Activated T-cell treated with anti-CD3 and anti-CD28 coated beads for 48 hours (primary cell): ENCODE measurements around the gene METTL5.
A peak's percentile ranks its signal among the peaks of the same experiment; 100 is the strongest.
"Not testable (repeated sequence)": the region's sequence is repeated elsewhere in the genome, so short reads cannot be mapped to it uniquely, and the experiment has no call there.

Experiments used
- DNase-seq: peaks from one replicate; pipeline ENCODE4 v3.0.0-alpha.2; 2020; ENCODE audit warnings: low read depth

The METTL5 gene

DNA sequence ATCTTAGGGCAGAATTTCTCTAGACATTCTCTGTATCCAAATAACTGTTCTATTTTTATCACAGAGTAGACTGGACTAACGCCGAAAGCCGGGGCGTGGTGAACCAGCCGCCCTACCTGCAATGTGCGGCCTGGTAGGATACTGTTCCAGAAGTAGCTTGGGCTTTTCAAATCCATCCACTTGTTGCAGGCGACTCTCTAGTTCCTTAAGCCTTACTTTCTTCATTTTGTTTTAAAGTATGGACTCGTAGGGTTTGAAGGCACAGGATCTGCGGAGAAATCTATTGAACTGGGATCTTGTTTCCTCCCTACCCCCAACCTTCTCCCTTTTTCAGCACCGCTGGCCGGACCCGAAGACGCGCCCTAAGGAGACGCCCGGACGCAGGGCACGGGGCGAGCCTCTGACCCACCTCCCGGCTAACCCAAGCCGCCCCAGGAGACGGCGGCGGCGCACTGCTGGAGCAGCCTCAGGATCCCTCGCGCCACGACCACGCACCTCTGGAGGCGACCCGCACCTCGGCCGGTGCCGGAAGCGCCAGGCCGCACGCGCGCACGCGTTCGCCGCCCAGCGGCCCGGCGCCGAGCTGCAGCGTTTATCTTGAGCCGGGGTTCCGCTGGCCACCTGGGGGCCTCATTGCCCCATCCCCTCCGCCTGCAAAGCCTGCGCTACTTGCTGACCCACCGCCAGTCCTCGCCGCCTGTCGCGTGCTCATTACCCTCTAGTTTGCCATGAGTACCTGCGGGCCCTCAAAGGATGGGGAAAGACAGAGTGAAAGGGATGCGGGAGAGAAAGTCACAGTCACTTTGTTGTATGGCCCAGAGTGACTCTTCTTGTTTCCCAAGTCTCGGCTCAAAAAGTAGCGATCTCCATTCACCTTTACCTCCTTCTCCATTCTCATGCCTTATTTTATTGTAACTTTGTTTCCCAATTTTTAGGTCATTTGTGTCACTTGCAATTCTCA lies at the start of gene METTL5:
Gene METTL5 (minus strand): TSS at position 533 of the 961 bp plus-strand sequence. CDS start 308 bp downstream, at position 225.
- DNase-seq = peak; percentile 85

DNA sequence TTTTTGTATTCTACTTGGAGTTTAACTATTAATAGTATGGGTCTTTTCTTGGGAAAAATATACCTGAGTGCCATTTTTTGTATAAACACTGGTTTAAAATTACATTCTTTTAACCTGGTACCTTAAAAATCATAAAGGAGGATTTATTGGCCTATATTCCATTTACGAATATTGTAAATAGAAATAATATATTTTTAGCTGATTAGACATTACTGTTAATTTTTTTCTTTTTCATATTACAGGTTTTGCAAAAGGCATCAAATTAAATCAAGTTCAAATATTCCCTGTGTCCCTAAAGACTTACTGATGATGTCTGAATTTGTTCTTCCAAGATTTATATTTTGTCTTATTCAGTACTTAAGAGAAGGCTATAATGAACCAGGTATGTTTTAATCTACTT lies 47.3 kb upstream of the METTL5 start:
- DNase-seq = no peak

DNA sequence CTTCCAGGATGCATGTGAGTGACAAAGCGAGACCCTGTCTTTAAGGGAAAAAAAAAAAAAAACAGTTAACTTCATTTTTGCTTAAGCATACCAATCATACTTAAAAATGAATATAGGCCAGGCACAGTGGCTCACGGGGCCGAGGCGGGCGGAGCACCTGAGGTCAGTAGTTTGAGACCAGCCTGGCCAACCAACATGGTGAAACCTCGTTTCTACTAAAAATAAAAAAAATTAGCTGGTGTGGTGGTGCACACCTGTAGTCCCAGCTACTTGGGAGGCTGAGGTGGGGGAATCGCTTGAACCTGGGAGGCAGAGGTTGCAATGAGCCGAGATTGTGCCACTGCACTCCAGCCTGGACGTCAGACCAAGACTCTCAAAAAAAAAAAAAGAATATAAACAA lies 46.7 kb upstream of the METTL5 start:
- DNase-seq = not testable (repeated sequence)

DNA sequence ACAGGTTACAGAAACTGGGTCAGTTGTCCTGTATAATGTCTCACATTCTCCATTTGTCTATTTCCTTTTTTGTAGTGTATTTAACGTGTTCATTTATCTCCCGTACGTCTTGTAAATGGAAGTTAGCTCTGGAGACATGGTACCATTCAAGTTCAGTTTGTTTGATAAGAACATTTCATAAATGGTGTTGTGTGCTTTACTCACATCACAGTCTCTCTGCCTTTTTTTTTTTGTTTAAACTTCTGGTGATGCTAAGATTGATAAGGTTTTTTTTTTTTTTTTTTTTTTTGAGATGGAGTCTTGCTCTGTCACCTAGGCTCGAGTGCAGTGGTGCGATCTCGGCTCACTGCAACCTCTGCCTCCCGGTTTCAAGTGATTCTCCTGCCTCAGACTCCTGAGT lies 44.2 kb upstream of the METTL5 start:
- no peak for DNase-seq

DNA sequence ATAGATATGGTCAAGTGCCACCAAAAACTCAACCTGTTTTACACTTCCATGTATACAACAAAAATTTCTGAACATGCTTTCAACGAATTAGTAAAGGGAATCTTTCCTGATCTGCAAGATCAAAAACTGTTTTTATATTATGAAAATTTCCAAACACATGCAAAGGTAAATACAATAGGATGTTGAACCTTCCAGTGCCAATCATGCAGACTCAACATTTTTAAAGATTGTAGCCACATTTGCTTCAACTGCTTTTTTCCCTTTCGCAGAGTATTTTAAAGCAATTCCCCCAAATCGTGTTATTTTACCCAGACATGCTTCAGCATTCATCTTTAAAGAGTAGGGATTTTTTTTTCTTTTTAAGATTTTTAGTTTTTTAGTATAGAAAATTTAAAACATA lies 42.9 kb upstream of the METTL5 start:
- DNase-seq = no peak

DNA sequence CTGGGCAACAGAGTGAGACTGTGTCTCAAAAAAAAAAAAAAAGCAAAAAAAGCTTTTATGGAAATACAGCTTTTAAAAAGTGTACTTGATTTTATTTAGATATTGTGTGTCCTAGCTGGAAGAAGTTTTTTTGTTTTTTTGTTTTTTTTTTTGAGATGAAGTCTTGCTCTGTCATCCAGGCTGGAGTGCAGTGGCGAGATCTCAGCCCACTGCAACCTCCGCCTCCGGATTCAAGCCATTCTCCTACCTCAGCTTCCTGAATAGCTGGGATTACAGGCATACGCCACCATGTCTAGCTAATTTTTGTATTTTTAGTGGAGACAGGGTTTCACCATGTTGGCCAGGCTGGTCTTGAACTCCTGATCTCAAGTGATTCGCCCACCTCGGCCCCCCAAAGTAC lies 41.5 kb upstream of the METTL5 start:
- not testable (repeated sequence) for DNase-seq

DNA sequence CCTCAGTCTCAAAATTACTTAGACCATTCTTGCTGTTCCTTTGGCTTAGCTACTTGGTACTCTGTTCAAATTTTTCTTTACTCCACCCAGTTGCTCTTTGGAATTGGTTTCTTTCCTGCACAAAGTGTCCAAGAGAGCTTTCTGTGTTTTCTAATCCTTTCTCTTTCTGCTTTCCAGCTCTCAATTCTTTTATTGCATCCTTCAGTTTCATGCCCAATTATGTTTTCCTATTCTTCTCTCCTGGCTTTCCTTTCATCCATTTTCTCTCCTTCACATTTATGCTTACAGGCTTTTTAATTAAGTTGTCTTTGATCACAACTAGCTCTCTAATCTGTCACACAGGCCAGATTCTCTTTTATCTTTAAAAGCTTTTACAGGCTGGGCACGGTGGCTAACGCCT lies 40.8 kb upstream of the METTL5 start:
- no peak for DNase-seq

DNA sequence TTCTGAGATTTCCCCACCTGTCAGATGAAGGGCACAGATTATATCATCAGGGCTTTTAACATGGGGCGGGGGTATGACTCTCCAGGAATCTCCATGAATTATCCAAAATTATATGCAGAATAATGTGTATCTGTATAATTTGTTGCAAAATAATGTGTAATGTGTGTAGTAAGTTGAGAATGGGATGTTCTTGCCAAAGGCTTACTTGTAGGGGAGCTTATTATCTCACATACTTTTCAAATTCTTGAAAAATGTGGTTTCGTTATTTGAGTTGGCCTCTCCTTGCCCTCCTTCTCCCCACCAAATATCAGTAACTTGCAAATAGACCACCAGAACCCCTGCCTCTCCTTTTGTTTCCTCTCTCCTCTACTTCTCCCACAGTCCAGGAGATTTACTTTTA lies 38.1 kb upstream of the METTL5 start:
- DNase-seq = no peak

DNA sequence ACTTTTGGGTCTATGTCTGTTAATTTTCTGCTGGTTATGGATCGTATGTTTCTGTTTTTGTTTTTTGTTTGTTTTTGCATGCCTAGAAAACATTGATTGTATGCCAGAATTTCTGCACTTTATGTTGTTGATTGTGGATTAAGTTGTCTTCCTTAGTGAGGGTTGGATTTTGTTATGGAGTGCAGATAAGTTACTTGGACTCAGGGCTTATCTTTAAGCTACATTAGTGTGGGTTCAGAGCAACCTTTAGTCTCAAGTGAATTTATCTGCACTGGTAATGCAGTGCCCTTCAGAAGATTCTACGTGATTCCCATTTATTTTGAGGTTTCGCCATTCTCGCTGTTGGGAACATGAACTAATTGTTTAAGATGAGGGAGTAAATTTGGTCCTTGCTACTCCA lies 35.4 kb upstream of the METTL5 start:
- DNase-seq = no peak

DNA sequence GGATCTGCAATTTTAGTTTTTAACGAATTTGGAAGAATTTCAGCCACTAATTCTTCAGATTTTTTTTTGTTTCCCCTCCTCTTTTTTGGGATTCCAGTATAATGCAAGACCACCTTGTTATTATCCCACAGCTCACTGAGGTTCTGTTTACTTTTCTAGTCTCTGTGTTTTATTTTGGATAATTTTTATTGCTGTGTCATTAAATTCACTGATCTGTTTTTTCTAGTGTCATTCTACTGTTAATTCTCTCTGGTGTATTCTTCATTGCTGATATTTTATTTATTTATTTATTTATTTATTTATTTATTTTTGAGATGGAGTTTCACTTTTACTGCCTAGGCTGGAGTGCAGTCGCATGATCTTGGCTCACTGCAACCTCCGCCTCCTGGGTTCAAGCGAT lies 34.7 kb upstream of the METTL5 start:
- no peak for DNase-seq

DNA sequence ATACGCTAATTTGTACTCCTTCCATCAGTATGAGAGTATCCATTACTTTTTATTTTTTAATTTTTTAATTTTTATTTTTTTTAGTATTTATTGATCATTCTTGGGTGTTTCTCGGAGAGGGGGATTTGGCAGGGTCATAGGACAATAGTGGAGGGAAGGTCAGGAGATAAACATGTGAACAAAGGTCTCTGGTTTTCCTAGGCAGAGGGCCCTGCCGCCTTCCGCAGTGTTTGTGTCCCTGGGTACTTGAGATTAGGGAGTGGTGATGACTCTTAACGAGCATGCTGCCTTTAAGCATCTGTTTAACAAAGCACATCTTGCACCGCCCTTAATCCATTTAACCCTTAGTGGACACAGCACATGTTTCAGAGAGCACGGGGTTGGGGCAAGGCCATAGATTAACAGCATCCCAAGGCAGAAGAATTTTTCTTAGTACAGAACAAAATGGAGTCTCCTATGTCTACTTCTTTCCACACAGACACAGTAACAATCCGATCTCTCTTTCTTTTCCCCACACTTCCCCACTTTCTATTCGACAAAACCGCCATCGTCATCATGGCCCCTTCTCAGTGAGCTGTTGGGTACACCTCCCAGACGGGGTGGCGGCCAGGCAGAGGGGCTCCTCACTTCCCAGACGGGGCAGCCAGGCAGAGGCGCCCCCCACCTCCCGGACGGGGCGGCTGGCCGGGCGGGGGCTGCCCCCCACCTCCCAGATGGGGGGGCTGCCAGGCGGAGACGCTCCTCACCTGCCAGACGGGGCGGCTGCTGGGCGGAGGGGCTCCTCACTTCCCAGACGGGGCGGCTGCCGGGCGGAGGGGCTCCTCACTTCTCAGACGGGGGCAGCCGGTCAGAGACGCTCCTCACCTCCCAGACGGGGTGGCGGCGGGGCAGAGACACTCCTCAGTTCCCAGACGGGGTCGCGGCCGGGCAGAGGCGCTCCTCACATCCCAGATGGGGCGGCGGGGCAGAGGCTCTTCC lies 30.9 kb upstream of the METTL5 start:
- DNase-seq = not testable (repeated sequence)

DNA sequence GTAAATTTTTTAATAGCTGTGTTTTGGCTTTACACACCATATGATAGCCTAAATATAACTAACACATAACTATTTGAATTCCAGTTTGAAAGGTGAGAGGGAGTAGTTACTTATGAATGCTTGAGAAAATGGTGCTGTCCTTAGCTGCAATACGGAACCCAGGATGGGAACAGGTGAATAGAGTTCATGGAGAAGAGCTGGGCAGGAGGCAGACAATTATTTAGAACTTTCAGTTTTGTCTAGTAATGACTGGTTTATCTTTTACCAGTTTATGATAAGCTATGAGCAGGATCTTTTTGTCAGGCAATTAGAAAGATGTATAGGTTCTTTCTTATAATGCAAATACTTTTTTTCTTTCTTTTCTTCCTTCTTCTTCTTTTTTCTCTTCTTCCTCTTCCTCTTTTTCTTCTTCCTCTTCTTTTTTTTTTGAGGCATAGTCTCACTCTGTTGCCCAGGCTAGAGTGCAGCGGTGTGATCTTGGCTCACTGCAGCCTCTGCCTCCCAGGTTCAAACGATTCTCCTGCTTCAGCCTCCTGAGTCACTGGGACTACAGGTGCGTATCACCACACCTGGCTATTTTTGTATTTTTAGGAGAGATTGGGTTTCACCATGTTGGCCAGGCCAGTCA lies 28.4 kb upstream of the METTL5 start:
- DNase-seq = no peak

DNA sequence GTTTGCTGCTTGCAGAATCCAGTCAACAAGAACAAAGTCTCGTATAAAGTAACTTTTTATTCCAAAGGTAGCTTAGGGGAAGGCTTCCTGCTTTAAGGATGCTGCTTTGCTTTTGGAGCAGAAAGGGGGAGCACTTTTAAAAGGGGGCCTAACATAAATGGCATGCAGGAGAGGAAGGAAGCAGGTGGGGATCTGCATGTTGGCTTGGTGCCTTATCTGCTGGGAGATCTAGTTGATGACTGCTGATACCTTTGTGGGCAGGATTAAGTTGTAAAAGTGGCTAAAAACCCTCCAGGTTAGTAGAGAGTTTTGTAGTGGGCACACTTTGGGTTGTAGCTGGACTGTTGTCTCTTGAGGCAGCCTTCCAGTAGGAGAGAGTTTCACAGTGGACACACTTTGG lies 25.0 kb upstream of the METTL5 start:
- DNase-seq = no peak

DNA sequence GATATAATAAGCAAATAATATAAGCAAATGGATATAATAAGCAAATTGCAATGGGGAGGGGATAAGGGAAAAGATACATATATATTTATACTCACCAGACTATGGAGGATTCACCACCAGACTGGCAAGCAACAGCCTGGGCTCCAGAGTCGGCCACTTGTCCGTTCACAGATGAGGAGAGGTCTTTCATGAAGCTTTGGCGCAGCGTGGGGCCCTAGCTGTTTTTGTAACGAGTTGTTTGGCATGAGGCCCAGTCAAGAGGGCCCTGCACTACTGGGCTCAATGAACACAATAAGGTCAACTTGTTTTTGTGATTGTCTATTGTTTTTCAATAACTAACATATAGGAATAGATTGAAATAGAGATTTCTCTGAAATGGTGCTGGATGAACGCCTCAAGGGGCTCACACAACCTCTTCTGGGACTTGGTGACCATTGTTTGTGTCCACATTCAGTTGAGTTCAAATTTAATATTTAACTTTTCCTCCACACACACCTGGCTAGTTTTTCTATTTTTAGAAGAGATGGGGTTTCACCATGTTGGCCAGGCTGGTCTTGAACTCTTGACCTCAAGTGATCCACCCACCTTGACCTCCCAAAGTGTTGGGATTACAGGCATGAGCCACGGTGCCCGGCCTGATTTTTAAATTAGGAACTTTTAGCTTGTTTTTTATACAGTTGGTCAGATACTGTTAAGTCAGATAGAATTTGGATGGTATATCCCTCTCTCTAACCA lies 24.4 kb upstream of the METTL5 start:
- not testable (repeated sequence) for DNase-seq

DNA sequence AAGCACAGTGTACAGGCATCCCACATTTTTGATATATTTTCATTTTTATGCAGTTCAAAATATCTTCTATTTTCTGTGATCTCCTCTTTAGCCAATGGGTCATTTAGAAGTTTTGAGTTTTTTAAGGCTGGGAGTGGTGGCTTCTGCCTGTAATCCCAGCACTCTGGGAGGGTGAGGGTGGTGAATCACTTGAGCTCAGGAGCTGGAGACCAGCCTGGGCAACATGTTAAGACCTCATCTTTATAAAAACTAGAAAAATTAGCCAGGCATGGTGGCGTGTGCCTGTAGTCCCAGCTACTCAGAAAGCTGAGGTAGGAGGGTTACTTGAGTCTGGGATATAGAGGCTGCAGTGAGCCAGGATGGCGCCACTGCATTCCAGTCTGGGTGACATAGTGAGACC lies 20.3 kb upstream of the METTL5 start:
- no peak for DNase-seq

DNA sequence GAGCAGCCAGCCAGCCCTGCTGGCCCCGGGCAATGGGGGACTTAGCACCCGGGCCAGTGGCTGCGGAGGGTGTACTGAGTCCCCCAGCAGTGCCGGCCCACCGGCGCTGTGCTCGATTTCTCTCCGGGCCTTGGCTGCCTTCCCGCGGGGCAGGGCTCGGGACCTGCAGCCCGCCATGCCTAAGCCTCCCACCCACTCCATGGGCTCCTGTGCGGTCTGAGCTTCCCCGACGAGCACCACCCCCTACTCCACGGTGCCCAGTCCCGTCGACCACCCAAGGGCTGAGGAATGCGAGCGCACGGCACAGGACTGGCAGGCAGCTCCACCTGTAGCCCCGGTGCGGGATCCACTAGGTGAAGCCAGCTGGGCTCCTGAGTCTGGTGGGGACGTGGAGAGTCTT lies 16.9 kb upstream of the METTL5 start:
- not testable (repeated sequence) for DNase-seq

DNA sequence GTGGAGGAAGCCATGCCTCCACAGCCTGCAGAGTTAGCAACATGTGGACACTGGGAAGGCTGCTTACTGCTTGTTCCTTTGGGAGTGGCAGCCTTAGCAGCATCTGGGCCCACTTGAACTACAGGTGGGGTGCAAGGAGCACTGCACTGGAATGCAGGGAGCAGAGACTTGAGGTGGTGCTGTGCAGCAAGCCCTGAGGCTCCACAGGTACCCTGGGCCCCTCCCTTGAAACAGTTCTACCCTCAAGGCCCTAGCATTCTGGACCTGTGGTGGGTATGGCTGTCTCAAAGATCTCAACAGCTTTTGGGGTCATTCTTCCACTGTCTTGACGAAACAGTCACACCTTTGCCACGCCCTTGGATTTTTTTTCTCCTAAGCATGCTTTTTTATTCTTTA lies 16.0 kb upstream of the METTL5 start:
- no peak for DNase-seq

DNA sequence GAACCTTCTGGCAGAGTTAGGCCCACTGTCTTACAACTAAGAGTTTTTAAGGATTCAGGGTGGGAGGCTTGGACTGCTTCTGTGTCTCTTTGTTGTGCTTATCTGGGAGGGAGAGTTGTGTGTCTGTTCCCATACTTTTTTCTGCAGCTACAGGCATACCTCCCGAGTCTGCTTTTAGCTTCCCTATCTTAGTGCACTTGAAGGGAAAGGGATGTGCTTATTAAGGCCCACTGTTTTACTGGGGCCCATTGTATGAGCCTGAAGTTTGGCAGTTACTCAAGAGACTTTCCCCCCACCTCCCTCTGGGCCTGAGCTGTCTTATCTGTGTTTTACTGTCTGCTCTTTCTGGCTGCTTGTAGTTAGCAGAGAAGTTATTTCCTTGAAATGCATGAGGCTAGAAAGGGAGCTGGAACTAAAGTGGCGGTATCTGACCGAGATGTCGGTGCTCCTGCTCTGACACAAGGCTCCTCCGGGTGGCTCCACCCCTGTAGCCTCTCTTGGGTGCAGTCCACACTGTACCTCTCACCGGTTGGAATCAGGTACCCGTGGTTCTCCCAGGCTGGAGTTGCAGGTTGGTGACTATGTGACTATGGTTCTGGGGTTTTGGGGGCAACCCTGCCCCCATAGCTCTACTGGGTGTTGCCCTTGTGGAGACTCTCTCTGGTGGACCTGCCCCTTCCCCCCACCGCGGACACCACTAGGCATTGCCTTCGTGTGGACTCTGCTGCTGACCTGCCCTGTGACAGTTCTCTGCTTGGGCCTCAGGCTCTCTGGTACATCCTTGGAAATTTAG lies 15.4 kb upstream of the METTL5 start:
- DNase-seq = no peak

DNA sequence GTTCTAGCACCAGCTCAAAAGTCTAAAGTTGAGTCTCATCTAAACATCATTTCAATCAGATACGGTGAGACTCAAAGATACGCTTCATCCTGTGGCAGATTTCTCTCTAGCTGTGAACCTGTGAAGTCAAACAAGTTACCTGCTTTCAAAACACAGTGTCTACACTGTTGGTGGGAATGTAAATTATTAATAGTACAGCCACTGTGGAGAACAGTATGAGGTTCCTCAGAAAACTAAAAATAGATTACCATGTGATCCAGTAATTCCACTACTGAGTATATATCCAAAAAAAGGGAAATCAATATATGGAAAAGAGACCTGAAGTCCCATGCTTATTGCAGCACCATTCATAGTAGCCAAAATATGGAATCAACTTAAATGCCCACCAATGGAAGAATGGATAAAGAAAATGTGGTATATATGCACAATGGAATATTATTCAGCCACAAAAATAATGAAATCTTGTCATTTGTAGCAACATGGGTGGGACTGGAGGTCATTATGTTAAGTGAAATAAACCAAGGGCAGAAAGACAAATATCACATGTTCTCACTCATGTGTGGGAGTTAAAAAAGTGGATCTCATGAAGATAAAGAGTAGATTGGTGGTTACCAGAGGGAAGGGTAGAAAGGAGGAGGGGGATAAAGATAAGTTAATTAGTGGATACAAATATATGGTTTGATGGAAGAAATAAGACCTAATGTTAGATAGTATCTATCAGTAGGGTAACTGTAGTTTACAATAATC lies 14.2 kb upstream of the METTL5 start:
- no peak for DNase-seq

DNA sequence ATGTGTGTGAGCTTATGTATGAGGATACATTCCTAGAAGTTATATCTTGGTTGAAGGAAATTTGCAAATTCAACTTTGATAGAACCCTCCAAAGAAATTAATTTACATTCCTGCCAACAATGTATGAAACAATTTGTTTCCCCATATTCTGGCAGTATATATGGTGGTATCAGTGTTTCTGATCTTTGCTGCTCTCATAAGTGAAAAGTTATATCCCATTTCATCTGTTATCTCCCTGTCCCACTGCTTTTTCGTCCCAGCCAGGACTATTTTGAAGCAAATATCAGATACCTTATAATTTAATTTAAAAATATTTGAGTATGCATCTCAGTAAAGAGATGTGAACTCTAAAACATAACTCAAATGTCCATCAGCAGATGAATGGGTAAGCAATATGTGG lies 9.7 kb upstream of the METTL5 start:
- DNase-seq = no peak
